IPS-NIHi11 (cell line): ENCODE data around the gene TSPAN9.

Experiments
- DNase-seq: peaks from one replicate; pipeline ENCODE4 v3.0.0; 2012; ENCODE audit warnings: mixed read lengths, low spot score

The TSPAN9 gene

GRCh38 chr12:3316776-3317480 is 239.7 kb downstream of the TSPAN9 start:
- no peak for DNase-seq

GRCh38 chr12:3317481-3317815 is 240.3 kb downstream of the TSPAN9 start:
- DNase-seq, result no peak

GRCh38 chr12:3317841-3318501 is 240.8 kb downstream of the TSPAN9 start:
- no peak for DNase-seq

GRCh38 chr12:3319723-3320492 is 242.7 kb downstream of the TSPAN9 start:
- peak; percentile 44 for DNase-seq

- DNase-seq, result no peak
Measured at GRCh38 chr12:3320881-3321509, 243.8 kb downstream of the TSPAN9 start.

- DNase-seq, result no peak
Measured at GRCh38 chr12:3321881-3322280, 244.7 kb downstream of the TSPAN9 start.

- no peak for DNase-seq
Measured at GRCh38 chr12:3323002-3323685, 246.0 kb downstream of the TSPAN9 start.

- DNase-seq, result no peak
Measured at GRCh38 chr12:3325736-3326135, 248.6 kb downstream of the TSPAN9 start.

- peak; percentile 71 for DNase-seq
Measured at GRCh38 chr12:3326156-3326849, 249.1 kb downstream of the TSPAN9 start.

GRCh38 chr12:3326850-3327780 is 249.9 kb downstream of the TSPAN9 start:
- no peak for DNase-seq

GRCh38 chr12:3328081-3328480 is 250.9 kb downstream of the TSPAN9 start:
- no peak for DNase-seq

- no peak for DNase-seq
Measured at GRCh38 chr12:3328571-3328970, 251.4 kb downstream of the TSPAN9 start.

GRCh38 chr12:3329361-3329760 is 252.2 kb downstream of the TSPAN9 start:
- no peak for DNase-seq

- DNase-seq, result no peak
Measured at GRCh38 chr12:3330976-3331510, 253.9 kb downstream of the TSPAN9 start.

GRCh38 chr12:3332188-3332587 is 255.0 kb downstream of the TSPAN9 start:
- peak; percentile 35 for DNase-seq

- DNase-seq, result peak; percentile 89
Measured at GRCh38 chr12:3333583-3333982, 256.4 kb downstream of the TSPAN9 start.

- no peak for DNase-seq
Measured at GRCh38 chr12:3333991-3334391, 256.8 kb downstream of the TSPAN9 start.

GRCh38 chr12:3335078-3335487 is 257.9 kb downstream of the TSPAN9 start:
- no peak for DNase-seq
